GM18861 (cell line): ENCODE results near the gene NSRP1.
A peak's percentile ranks its signal among the peaks of the same experiment; 100 is the strongest.
"Not testable (repeated sequence)": the region's sequence is repeated elsewhere in the genome, so short reads cannot be mapped to it uniquely, and the experiment has no call there.

ENCODE experiments used
- ATAC-seq: cut with Tn5 transposase; IDR thresholded peaks from one replicate; pipeline ENCODE4 v1.9.1; 2021; ENCODE audit not compliant: unreplicated experiment

NSRP1 gene

DNA sequence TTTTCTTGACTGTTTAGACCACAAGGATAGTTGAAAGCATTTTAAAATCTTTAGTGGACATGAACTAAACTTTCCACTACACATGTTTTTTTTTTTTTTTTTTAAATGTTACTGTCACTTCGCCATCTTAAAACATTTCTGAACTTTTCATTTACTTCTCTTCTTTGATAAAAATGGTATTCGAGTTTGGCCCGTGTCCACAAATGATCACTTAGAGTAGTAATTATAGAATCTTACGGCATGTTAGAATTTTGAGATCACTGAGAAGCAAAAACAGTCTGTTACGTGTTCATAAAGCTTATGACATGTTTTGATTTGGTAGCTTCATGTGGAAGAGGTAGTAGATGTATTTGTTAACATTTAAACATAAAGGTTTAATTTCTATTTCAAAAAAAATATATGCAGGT lies 1.1 kb downstream of the NSRP1 start:
- ATAC-seq, result no peak

DNA sequence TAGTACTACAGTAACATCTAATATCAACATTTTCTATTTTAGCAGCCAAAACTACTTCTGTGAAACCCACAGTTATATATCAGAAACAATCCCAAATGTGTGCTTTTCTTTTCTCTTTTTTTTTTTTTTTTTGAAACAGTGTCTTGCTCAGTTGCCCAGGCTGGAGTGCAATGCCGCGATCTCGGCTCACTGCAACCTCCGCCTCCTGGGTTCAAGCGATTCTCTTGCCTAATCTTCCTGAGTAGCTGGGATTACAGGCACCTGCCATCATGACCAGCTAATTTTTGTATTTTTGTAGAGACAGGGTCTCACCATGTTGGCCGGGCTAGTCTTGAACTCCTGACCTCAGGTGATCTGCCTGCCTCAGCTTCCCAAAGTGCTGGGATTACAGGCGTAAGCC lies 2.0 kb downstream of the NSRP1 start:
- ATAC-seq, result not testable (repeated sequence)

DNA sequence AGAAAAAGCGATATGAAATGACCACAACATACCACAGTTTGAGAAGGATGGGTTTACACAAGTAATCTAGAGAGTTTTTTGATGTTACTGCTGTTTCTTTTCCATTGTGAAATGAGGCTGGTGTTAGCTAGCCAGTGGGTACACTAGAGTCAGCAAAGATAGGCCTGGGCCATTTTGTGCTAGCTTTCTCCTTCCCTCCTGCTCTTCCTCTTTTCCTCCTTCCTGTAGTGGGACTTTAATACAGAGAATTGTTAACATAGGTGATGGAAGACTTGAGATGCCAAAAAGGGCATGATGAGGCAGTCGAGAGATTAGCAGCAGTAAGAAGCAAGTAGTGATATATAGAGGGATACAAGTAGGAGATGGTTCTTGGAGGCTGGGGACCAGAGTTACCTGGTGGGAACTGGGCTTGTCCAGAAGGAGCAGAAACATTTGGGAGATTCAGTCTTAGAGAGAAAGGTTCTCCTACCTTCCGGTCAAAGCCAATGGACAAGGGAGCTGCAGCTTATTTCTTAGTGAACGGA lies 7.7 kb downstream of the NSRP1 start:
- no peak for ATAC-seq

DNA sequence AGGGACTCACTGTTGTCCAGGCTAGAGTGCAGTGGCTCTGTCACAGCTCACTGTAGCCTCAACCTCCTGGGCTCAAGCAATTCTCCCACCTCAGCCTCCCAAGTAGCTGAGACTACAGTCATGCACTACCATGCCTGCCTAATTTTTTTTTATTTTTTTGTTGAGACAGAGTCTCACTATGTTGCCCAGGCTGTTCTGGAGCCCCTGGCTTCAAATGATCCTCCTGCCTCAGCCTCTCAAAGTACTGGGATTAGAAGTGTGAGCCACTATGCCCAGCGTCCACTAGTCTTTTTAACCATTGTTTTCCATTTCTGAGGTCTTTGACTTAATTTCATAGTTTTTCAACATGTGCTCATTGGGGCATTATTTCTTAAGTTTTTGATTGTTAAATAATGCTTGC lies 13.5 kb downstream of the NSRP1 start:
- ATAC-seq, result no peak

DNA sequence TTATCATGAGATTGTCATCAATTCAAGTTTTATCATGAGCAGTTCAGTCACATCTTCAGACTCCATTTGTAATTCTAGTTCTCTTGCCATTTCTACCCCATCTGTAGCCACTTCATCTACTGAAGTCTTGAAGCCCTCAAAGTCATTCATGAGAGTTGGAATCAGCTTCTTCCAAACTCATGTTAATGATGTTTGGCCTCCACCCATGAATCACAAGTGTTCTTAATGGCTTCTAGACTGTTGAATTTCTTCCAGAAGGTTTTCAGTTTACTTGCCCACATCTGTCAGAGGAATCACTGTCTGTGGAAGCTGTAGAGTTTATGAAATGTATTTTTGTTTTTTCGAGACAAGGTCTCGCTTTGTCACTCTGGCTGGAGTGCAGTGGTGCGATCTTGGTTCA lies 16.0 kb downstream of the NSRP1 start:
- no peak for ATAC-seq

DNA sequence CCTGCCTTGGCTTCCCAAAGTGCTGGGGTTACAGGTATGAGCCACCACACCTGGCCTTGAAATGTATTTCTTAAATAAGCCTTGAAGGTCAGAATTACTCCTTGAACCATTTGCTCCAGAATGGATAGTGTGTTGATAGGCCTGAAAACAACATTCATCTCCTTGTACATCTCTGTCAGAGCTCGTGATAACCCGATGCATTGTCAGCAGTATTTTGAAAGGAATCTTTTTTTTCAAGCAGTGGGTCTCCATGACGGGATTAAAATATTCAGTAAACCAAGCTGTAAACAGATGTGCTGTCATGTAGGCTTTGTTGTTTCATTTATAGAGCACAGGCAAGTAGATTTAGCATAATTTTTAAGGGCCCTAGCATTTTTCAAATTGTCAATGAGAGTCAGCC lies 16.6 kb downstream of the NSRP1 start:
- no peak for ATAC-seq

DNA sequence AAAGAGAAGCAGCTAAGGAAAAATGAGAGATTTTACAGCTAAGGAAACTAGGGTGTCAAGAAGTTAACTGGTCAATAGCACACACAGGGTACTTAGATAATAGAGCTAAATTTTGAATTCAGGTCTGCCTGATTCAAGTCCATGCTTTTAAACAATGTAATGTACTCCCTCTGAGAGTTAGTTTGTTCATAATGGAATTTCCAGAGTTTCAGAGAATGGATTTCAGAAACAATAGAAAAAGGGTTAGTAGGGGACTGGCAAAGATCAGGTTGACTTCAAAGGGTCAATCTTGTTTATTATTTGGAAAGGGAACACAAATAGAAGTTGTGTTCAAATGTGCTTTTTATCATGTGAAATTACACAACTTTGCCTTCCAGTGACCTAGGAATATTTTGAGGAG lies 17.9 kb downstream of the NSRP1 start:
- ATAC-seq, result no peak

DNA sequence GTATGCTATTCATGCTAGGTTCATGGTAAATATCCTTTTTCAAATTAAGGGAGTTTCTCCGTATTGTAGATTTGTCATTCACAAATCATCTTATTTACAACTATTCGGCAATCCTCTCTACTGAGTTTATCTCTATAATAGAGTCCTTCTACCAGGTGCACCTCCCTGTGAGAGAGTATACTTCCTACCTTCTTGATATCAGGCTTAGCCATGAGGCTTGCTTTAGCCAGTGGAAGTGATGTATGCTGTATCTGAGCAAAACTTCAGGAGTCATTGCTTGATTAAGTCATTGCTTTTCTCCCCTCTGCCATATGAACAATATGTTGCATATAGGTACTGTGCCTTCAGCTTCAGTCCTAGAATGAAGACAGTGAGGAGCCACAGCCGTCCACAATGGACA lies 20.5 kb downstream of the NSRP1 start:
- ATAC-seq, result no peak

DNA sequence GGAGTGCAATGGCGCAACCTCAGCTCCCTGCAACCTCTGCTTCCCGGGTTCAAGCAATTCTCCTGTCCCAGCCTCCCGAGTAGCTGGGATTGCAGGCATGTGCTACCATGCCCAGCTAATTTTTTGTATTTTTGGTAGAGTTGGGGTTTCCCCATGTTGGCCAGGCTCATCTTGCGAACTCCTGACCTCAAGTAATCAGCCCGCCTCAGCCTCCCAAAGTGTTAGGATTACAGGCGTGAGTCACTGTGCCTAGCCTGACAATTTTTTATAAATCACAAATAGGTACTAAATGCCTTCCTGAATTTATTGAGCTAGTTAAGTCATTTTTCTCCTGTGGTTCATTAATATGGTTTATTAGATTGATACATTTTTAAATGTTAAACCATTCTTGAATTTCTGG lies 31.2 kb downstream of the NSRP1 start:
- ATAC-seq, result not testable (repeated sequence)

DNA sequence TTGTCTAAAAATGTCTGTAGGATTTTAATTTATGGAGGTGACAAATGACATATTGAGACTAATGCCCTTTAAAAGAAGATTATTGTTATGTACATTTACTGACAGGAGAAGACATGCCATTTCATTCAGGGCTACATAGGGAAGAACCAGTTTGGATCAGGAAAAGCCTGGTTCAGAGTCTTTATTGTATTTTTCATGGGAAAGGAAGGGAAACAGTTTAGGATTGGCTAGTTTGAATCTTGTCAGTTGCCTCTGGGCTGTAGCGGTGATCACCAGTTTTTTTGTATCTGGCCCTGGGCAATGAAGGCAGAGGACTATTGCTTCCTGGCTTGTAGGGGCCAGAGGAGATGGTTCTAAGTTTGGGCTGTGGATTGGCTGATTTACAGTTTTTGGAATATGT lies 31.8 kb downstream of the NSRP1 start:
- ATAC-seq, result no peak

DNA sequence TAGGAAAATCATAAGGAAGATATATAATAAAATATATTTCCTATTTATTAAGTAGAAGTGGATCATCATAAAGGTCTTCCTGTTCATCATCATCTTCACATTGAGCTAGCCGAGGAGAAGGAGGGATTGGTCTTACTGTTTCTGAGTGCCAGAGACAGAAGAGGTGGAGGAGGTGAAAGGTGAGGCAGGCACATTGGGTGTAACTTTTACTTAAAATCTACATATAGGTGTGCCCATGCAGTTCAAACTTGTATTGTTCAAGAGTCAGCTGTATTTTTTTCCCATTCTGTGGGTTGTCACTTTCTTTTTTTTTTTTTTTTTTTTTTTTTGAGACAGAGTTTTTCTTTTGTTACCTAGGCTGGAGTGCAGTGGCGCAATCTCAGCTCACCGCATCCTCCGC lies 34.9 kb downstream of the NSRP1 start:
- ATAC-seq, result no peak

DNA sequence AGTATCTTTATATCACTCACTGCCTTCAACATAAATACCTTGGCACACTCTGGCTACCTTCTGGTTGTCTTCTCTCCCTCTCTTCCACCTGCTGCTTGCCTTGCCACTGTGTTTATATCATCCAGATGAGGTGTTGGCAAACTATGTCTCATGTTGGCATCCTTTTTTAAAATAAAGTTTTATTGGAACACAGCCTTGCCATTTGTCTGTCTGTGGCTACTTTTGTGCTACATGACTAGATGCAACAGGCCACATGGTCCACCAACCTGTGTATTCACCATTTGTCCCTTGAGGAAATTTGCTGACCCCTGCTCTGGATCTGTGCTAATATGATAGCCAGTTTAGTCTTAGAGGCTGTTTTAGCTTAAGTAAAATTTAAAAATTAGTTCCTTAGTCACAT lies 36.8 kb downstream of the NSRP1 start:
- no peak for ATAC-seq

DNA sequence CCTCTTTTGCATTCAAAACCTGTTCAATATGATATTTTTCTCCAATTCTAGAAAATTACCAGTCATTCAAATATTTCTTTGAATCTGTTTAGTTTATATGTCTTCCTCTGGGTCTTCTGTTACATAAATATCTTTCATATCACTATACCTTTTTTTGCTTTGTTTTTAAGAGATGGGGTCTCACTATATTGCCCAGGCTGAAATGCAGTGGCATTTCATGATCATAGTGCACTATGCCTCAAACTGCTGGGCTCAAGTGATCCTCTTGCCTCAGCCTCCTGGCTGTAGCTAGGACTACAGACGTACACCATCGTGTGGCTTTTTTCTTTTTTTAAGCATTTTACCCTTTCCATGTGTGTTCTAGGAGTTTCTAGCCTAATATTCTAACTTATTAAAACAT lies 38.8 kb downstream of the NSRP1 start:
- no peak for ATAC-seq

DNA sequence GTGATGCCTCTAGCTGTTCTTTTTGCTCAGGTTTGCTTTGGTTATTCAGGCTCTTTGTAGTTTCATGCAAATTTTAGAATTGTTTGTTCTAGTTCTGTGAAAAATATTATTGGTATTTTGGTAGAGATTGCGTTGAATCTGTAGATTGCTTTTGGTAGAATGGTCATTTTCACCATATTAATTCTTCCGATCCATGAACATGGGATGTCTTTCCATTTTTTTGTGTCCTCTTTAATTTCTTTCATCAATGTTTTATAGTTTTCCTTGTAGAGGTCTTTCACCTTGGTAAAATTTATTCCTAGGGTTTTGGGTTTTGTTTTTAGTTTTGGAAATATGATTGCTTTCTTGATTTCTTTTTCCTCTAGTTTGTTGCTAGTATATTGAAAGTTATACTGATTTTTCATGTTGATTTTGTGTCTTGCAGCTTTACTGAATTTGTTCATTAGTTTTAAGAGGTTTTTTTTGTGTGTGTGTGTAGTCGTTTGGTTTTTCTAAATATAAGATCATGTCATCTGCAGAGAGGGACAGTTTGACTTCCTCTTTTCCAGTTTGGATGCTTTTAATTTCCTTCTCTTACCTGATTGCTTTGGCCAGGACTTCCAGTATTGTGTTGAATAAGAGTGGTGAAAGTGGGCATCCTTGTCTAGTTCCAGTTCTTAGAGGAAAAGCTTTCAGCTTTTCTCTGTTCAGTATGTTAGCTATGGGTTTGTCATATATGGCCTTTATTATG lies 42.4 kb downstream of the NSRP1 start:
- no peak for ATAC-seq

DNA sequence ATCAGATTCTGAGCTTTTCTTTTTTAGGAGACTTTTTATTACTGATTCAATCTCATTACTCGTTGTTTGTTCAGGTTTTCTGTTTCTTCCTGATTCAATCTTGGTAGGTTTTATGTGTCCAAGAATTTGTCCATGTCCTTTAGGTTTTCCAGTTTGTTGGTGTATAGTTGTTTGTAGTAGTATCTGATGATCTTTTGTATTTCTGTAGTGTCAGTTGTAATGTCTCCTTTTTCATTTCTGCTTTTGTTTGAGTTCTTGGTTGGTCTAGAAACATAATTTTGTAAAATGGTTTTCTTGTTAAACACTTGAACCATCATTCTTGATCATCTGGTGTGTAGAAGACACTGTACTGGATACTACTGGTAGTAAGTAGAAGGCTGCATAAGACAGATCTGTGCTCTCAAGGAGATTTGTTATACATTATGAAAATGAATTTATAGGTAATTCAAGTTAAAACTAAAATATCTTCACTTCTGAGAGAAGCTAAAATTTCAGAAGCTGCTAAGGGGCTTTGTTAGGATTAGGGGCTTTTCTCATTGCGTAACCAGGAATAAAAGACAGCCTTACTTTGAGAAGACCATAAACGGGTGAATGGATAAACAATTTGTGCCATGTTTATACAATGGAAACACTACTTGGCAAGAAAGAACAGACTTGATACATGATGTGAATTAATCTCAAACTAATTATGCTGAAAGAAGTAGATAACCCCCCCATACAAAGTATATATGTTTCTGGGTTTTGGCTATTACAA lies 44.0 kb downstream of the NSRP1 start:
- no peak for ATAC-seq

DNA sequence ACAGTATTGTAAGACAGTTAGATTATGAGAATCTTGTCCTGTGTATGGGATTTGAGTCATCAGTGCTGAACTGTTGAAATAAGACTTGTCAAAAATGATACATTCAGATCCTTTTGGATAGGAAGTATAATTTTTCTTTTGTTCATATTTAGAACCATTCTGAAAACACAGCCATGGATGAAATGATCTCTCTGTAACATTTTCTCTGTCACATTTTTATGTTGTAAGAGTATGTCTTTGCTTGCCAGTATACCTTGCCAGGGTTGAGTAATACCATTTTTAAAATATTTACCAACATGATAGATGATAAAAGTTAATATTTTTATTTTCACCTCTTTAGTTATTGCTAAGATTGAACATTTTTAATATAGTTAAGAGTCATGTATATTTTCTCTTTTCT lies 45.0 kb downstream of the NSRP1 start:
- no peak for ATAC-seq

DNA sequence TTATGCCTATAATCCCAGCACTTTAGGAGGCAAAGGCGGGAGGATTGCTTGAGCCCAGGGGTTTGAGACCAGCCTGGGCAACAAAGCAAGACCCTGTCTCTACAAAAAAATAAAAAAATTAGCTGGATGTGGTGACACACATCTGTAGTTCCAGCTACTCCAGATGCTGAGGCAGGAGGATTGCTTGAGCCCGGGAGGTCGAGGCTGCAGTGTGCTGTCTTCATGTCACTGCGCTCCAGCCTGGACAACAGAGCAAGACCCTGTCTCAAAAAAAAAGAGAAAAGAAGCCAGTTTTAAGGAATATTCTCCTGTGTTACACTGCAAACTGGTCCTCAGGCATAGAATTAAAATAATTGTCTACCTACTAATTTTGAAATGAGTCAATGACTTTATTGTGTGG lies 47.9 kb downstream of the NSRP1 start:
- ATAC-seq, result no peak

DNA sequence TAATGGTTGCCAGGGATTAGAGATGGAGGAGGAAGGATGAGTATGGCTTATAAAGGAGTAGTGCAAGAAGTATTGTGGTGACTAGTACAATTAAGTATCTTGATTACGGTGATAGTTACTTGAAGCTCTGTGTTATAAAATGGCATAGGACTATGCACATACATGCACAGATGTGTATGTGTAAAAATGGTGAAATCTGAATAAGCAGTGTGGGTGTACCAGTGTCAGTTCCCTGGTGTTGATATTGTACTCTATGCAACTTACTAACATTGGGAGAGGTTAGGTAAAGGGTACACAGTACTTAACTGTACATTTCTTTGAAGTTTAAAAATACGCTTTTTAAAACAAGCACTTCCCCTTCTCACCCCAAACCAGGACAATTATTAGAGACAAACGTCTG lies 48.5 kb downstream of the NSRP1 start:
- ATAC-seq, result no peak

DNA sequence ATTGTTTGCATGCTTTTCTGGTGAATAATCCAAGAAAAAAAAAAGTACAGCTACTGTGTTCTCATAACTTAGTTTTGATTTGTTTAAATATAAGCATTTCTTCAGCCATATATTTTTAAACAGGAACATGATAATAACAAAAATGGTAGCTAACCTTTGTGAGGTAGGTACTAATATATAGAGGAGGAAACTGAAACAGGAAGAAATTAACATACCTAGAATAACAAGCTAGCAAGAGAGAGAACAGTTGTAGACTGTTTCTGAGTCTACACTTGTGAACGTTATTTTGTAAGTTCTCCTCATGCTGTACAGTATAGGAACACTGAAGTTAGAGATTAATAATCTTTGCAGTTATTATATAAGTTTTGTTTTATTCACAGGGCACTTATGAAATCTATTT lies 49.3 kb downstream of the NSRP1 start:
- ATAC-seq, result no peak

DNA sequence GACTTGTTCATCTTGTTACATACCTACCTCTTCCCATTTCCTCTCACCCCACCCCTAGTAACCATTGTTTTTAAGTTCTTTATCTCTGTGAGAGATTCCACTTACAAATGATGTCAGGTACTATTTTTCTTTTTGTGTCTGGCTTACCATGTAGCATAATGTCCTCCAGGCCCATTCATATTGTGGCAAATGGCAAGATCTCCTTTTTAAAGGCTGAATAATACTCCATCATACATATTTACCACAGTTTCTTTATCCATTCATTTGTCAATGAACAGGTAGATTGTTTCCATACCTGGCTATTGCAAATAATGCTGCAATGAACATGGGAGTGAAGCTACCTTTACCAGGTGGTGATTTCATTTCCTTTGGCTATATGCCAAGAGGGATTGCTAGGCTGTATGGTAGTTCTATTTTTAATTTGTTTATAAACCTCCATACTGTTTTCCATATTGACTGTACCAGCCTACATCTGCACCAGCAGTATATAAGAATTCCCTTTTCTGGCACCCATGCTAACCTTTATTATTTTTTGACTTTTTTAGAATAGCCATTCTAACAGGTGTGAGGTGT lies 53.9 kb downstream of the NSRP1 start:
- ATAC-seq, result no peak

DNA sequence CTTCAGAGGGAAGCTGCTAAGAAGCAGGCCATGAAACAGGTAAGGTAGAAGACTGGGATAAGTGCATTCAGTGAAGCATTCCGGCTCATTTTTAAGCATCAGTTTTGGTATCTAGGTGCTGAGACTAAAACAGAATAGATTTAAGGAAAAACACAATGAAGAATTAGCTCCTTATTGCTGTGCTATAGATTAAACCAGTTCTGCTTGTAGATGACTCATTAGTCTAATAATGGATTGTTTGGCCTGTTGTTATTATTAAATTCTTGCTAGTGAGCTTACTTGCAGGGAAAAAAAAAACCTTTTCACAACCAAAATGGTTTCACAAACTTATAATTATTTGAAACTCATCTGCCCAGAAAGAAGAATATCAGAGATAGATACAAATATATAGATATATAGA lies 55.9 kb downstream of the NSRP1 start:
- ATAC-seq, result no peak

DNA sequence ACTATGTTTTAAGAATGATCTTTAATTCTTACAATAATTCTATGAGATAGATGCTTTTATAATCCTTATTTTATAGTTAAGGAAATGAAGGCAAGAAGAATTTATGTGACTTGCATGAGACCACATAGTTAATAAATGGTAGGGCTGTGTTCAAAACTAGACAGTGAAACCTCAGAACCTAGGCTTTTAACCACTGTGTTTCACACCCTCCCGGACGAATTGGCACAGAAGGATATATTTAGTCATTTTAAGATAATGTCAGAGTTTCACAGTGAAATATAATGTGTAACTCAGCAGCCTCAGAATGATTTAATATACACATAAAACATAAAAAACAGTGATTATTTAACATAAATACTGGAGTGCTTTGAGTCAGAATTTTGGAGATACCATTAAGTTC lies 57.0 kb downstream of the NSRP1 start:
- ATAC-seq, result peak; percentile 67
